HEK293 (cell line): Measurements from ENCODE around the gene FOXF2.
A peak's percentile ranks its signal among the peaks of the same experiment; 100 is the strongest.

Source experiments
- BCL11A ChIP-seq: fragments of 450-650 bp; formaldehyde crosslinking; IDR thresholded peaks from 2 replicates; pipeline ENCODE4 v1.5.1; 2016; ENCODE audit warnings: low read depth, missing biosample characterization, missing genetic modification characterization
- GFI1B ChIP-seq: fragments of 450-650 bp; formaldehyde crosslinking; IDR thresholded peaks from 2 replicates; pipeline ENCODE4 v1.5.1; 2016; ENCODE audit warnings: missing biosample characterization, missing genetic modification characterization
- SCRT2 ChIP-seq: fragments of 450-650 bp; formaldehyde crosslinking; IDR thresholded peaks from 2 replicates; pipeline ENCODE4 v1.5.1; 2016; ENCODE audit warnings: missing biosample characterization, missing genetic modification characterization
- TCF7L2 ChIP-seq: IDR thresholded peaks from 2 replicates; pipeline ENCODE4 v1.6.1; 2011; ENCODE audit warnings: low read depth, mild to moderate bottlenecking, inconsistent platforms, low read length, moderate library complexity, borderline replicate concordance
- TRIM28 ChIP-seq: IDR thresholded peaks from 2 replicates; pipeline ENCODE4 v1.6.1; 2011; ENCODE audit warnings: low read length, control low read depth, borderline replicate concordance
- YY1 ChIP-seq: fragments of 450-650 bp; formaldehyde crosslinking; IDR thresholded peaks from 2 replicates; pipeline ENCODE4 v1.5.1; 2018; ENCODE audit warnings: missing biosample characterization, missing genetic modification characterization
- ZBTB17 ChIP-seq: fragments of 450-650 bp; formaldehyde crosslinking; IDR thresholded peaks from 2 replicates; pipeline ENCODE4 v1.5.1; 2016; ENCODE audit warnings: missing biosample characterization, missing genetic modification characterization
- ZBTB20 ChIP-seq: fragments of 450-650 bp; formaldehyde crosslinking; IDR thresholded peaks from 2 replicates; pipeline ENCODE4 v1.5.1; 2016; ENCODE audit warnings: missing biosample characterization, missing genetic modification characterization
- ZBTB7A ChIP-seq: fragments of 450-650 bp; formaldehyde crosslinking; IDR thresholded peaks from 2 replicates; pipeline ENCODE4 v1.5.1; 2016; ENCODE audit warnings: low read depth, missing biosample characterization, missing genetic modification characterization
- ZFHX2 ChIP-seq: fragments of 450-650 bp; formaldehyde crosslinking; conservative IDR thresholded peaks from 2 replicates; pipeline ENCODE4 v1.5.1; 2016; ENCODE audit warnings: missing biosample characterization, missing genetic modification characterization
- ZFP37 ChIP-seq: fragments of 450-650 bp; formaldehyde crosslinking; IDR thresholded peaks from 2 replicates; pipeline ENCODE4 v1.5.1; 2016; ENCODE audit warnings: missing biosample characterization, missing genetic modification characterization
- ZFP69B ChIP-seq: fragments of 450-650 bp; formaldehyde crosslinking; IDR thresholded peaks from 2 replicates; pipeline ENCODE4 v1.5.1; 2016; ENCODE audit warnings: missing biosample characterization, missing genetic modification characterization
- ZNF132 ChIP-seq: fragments of 450-650 bp; formaldehyde crosslinking; IDR thresholded peaks from 2 replicates; pipeline ENCODE4 v1.5.1; 2017; ENCODE audit warnings: missing biosample characterization, missing genetic modification characterization, borderline replicate concordance
- ZNF146 ChIP-seq: fragments of 450-650 bp; formaldehyde crosslinking; IDR thresholded peaks from 2 replicates; pipeline ENCODE4 v1.5.1; 2016; ENCODE audit warnings: missing biosample characterization, missing genetic modification characterization
- ZNF16 ChIP-seq: fragments of 450-650 bp; formaldehyde crosslinking; IDR thresholded peaks from 2 replicates; pipeline ENCODE4 v1.5.1; 2016; ENCODE audit warnings: low read depth, missing biosample characterization, missing genetic modification characterization
- ZNF211 ChIP-seq: fragments of 450-650 bp; formaldehyde crosslinking; IDR thresholded peaks from 2 replicates; pipeline ENCODE4 v1.5.1; 2016; ENCODE audit warnings: low read depth, missing biosample characterization, missing genetic modification characterization
- ZNF37A ChIP-seq: fragments of 450-650 bp; IDR thresholded peaks from 2 replicates; pipeline ENCODE4 v1.5.1; 2018; ENCODE audit warnings: missing biosample characterization, missing genetic modification characterization
- ZNF391 ChIP-seq: fragments of 450-650 bp; formaldehyde crosslinking; IDR thresholded peaks from 2 replicates; pipeline ENCODE4 v1.5.1; 2016; ENCODE audit warnings: low read depth, missing biosample characterization, missing genetic modification characterization, borderline replicate concordance
- ZNF426 ChIP-seq: fragments of 450-650 bp; formaldehyde crosslinking; IDR thresholded peaks from 2 replicates; pipeline ENCODE4 v1.5.1; 2017; ENCODE audit warnings: missing biosample characterization, missing genetic modification characterization, mild to moderate bottlenecking, inconsistent platforms, moderate library complexity
- ZNF521 ChIP-seq: fragments of 450-650 bp; formaldehyde crosslinking; IDR thresholded peaks from 2 replicates; pipeline ENCODE4 v1.5.1; 2017; ENCODE audit warnings: missing biosample characterization, mild to moderate bottlenecking, missing genetic modification characterization
- ZNF596 ChIP-seq: fragments of 450-650 bp; IDR thresholded peaks from 2 replicates; pipeline ENCODE4 v1.5.0; 2018; ENCODE audit warnings: missing biosample characterization, mild to moderate bottlenecking, missing genetic modification characterization, moderate library complexity
- ZNF629 ChIP-seq: fragments of 450-650 bp; formaldehyde crosslinking; IDR thresholded peaks from 2 replicates; pipeline ENCODE4 v1.5.1; 2017; ENCODE audit warnings: missing biosample characterization, missing genetic modification characterization
- ZNF664 ChIP-seq: fragments of 450-650 bp; formaldehyde crosslinking; IDR thresholded peaks from 2 replicates; pipeline ENCODE4 v1.5.1; 2016; ENCODE audit warnings: missing biosample characterization, missing genetic modification characterization
- ZNF670 ChIP-seq: fragments of 450-650 bp; formaldehyde crosslinking; IDR thresholded peaks from 2 replicates; pipeline ENCODE4 v1.5.1; 2016; ENCODE audit warnings: missing biosample characterization, missing genetic modification characterization, low read depth
- ZNF830 ChIP-seq: fragments of 450-650 bp; IDR thresholded peaks from 2 replicates; pipeline ENCODE4 v1.5.0; 2018; ENCODE audit warnings: missing biosample characterization, missing genetic modification characterization, low read depth, mild to moderate bottlenecking, moderate library complexity
- ZNF843 ChIP-seq: fragments of 450-650 bp; formaldehyde crosslinking; IDR thresholded peaks from 2 replicates; pipeline ENCODE4 v1.5.1; 2016; ENCODE audit warnings: missing biosample characterization, missing genetic modification characterization
- TF ChIP-seq, protein P1 (sequence below): fragments of 450-650 bp; formaldehyde crosslinking; IDR thresholded peaks from 2 replicates; pipeline ENCODE4 v1.5.1; 2016; ENCODE audit warnings: missing biosample characterization, missing genetic modification characterization
- TF ChIP-seq, protein P2 (sequence below): fragments of 450-650 bp; formaldehyde crosslinking; IDR thresholded peaks from 2 replicates; pipeline ENCODE4 v1.5.1; 2016; ENCODE audit warnings: missing biosample characterization, missing genetic modification characterization
- TF ChIP-seq, protein P3 (sequence below): fragments of 450-650 bp; formaldehyde crosslinking; IDR thresholded peaks from 2 replicates; pipeline ENCODE4 v1.5.1; 2017; ENCODE audit warnings: missing biosample characterization, missing genetic modification characterization
- TF ChIP-seq, protein P4 (sequence below): fragments of 450-650 bp; IDR thresholded peaks from 2 replicates; pipeline ENCODE4 v1.5.1; 2018; ENCODE audit warnings: missing biosample characterization, missing genetic modification characterization
- TF ChIP-seq, protein P5 (sequence below): fragments of 450-650 bp; formaldehyde crosslinking; IDR thresholded peaks from 2 replicates; pipeline ENCODE4 v1.5.1; 2016; ENCODE audit warnings: missing biosample characterization, missing genetic modification characterization
- TF ChIP-seq, protein P6 (sequence below): fragments of 450-650 bp; formaldehyde crosslinking; IDR thresholded peaks from 2 replicates; pipeline ENCODE4 v1.5.1; 2016; ENCODE audit warnings: missing biosample characterization, missing genetic modification characterization, low read depth

The FOXF2 gene

DNA sequence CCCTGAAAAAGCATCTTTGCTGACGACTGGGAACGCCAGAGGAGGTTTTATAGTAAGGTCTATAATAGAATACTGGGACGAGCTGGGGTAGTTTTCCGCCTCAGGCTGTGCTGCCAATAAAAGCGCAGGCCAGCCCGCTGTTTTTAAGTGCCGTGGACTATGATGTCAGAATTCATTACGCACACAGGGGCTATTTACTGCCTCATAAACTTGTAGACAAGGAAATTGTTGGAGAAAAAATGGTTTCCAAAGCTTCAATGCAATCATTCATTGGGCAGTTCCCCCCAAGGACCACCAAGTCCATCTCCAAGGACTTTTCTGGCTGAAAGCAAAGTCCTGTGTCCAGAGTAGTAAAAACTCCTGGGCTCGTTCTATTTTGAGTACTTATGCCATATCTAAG, 20.4 kb upstream of the FOXF2 start (continued):
- TF ChIP-seq ZNF596 (tag by site-specific recombination), result no peak
- TF ChIP-seq SCRT2 (tag by site-specific recombination), result no peak
- TF ChIP-seq ZBTB20 (tag by site-specific recombination), result no peak; the same call in 1 of the 2 replicates
- no peak for TF ChIP-seq ZNF132 (tag by site-specific recombination)
- TF ChIP-seq ZNF37A (tag by site-specific recombination), result no peak
- no peak for TF ChIP-seq ZNF16
- TF ChIP-seq, protein P1, sequence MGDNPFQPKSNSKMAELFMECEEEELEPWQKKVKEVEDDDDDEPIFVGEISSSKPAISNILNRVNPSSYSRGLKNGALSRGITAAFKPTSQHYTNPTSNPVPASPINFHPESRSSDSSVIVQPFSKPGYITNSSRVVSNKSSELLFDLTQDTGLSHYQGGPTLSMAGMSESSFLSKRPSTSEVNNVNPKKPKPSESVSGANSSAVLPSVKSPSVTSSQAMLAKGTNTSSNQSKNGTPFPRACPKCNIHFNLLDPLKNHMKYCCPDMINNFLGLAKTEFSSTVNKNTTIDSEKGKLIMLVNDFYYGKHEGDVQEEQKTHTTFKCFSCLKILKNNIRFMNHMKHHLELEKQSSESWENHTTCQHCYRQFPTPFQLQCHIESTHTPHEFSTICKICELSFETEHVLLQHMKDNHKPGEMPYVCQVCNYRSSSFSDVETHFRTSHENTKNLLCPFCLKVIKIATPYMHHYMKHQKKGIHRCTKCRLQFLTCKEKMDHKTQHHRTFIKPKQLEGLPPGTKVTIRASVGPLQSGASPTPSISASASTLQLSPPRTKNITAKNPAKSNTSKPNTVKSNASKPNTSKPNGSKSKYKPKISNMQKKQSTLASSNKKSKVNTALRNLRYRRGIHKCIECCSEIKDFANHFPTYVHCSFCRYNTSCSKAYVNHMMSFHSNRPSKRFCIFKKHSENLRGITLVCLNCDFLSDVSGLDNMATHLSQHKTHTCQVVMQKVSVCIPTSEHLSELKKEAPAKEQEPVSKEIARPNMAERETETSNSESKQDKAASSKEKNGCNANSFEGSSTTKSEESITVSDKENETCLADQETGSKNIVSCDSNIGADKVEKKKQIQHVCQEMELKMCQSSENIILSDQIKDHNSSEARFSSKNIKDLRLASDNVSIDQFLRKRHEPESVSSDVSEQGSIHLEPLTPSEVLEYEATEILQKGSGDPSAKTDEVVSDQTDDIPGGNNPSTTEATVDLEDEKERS (tag by site-specific recombination), result no peak
- TF ChIP-seq, protein P2, sequence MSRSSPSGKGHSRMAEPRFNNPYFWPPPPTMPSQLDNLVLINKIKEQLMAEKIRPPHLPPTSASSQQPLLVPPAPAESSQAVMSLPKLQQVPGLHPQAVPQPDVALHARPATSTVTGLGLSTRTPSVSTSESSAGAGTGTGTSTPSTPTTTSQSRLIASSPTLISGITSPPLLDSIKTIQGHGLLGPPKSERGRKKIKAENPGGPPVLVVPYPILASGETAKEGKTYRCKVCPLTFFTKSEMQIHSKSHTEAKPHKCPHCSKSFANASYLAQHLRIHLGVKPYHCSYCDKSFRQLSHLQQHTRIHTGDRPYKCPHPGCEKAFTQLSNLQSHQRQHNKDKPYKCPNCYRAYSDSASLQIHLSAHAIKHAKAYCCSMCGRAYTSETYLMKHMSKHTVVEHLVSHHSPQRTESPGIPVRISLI, result peak; percentile 52; the same call in 1 of the 2 replicates
- TF ChIP-seq ZFHX2 (tag by site-specific recombination), result no peak
- no peak for TF ChIP-seq ZNF426 (tag by site-specific recombination)
- no peak for TF ChIP-seq ZFP37 (tag by site-specific recombination)
- TF ChIP-seq ZBTB17, result peak; percentile 50; the same call in 1 of the 2 replicates
- peak; percentile 94 for TF ChIP-seq ZNF629 (tag by site-specific recombination)
- TF ChIP-seq, protein P3, sequence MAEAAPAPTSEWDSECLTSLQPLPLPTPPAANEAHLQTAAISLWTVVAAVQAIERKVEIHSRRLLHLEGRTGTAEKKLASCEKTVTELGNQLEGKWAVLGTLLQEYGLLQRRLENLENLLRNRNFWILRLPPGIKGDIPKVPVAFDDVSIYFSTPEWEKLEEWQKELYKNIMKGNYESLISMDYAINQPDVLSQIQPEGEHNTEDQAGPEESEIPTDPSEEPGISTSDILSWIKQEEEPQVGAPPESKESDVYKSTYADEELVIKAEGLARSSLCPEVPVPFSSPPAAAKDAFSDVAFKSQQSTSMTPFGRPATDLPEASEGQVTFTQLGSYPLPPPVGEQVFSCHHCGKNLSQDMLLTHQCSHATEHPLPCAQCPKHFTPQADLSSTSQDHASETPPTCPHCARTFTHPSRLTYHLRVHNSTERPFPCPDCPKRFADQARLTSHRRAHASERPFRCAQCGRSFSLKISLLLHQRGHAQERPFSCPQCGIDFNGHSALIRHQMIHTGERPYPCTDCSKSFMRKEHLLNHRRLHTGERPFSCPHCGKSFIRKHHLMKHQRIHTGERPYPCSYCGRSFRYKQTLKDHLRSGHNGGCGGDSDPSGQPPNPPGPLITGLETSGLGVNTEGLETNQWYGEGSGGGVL, result no peak
- TF ChIP-seq YY1 (tag by site-specific recombination), result peak; percentile 58
- no peak for TF ChIP-seq GFI1B
- TF ChIP-seq, protein P4, sequence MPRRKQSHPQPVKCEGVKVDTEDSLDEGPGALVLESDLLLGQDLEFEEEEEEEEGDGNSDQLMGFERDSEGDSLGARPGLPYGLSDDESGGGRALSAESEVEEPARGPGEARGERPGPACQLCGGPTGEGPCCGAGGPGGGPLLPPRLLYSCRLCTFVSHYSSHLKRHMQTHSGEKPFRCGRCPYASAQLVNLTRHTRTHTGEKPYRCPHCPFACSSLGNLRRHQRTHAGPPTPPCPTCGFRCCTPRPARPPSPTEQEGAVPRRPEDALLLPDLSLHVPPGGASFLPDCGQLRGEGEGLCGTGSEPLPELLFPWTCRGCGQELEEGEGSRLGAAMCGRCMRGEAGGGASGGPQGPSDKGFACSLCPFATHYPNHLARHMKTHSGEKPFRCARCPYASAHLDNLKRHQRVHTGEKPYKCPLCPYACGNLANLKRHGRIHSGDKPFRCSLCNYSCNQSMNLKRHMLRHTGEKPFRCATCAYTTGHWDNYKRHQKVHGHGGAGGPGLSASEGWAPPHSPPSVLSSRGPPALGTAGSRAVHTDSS, result no peak
- 0 out of 2 replicates have a peak, but pooled peaks have one; percentile 61 for TF ChIP-seq BCL11A (tag by site-specific recombination)
- TF ChIP-seq ZBTB7A, result no peak
- 0 out of 2 replicates have a peak, but pooled peaks have one; percentile 49 for TF ChIP-seq TRIM28
- peak; percentile 87 for TF ChIP-seq ZNF843 (tag by site-specific recombination)
- no peak for TF ChIP-seq TCF7L2
- no peak for TF ChIP-seq ZNF146 (tag by site-specific recombination)
- TF ChIP-seq, protein P5, sequence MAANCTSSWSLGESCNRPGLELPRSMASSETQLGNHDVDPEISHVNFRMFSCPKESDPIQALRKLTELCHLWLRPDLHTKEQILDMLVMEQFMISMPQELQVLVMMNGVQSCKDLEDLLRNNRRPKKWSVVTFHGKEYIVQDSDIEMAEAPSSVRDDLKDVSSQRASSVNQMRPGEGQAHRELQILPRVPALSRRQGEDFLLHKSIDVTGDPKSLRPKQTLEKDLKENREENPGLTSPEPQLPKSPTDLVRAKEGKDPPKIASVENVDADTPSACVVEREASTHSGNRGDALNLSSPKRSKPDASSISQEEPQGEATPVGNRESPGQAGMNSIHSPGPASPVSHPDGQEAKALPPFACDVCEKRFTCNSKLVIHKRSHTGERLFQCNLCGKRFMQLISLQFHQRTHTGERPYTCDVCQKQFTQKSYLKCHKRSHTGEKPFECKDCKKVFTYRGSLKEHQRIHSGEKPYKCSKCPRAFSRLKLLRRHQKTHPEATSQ (tag by site-specific recombination), result no peak
- no peak for TF ChIP-seq ZNF391 (tag by site-specific recombination)
- no peak for TF ChIP-seq ZNF664 (tag by site-specific recombination)
- TF ChIP-seq ZNF830, result no peak
- TF ChIP-seq, protein P6, sequence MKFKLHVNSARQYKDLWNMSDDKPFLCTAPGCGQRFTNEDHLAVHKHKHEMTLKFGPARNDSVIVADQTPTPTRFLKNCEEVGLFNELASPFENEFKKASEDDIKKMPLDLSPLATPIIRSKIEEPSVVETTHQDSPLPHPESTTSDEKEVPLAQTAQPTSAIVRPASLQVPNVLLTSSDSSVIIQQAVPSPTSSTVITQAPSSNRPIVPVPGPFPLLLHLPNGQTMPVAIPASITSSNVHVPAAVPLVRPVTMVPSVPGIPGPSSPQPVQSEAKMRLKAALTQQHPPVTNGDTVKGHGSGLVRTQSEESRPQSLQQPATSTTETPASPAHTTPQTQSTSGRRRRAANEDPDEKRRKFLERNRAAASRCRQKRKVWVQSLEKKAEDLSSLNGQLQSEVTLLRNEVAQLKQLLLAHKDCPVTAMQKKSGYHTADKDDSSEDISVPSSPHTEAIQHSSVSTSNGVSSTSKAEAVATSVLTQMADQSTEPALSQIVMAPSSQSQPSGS (tag by site-specific recombination), result peak; percentile 84
- no peak for TF ChIP-seq ZFP69B (tag by site-specific recombination)
- TF ChIP-seq ZNF211, result no peak
- no peak for TF ChIP-seq ZNF521 (tag by site-specific recombination)
- no peak for TF ChIP-seq ZNF670 (tag by site-specific recombination)
